Activated naive CD4-positive, alpha-beta T cell treated with anti-CD3 and anti-CD28 coated beads for 36 hours (primary cell): ENCODE data around the gene GFER. TPM values are rescaled to one million over a fixed set of nuclear protein-coding genes. Genes with fewer than 3 reads are reported as not detected.

ENCODE experiments used
- total RNA-seq, 2 experiments: library from RNA; stranded (reverse); gene quantifications; one replicate each; pipeline ENCODE4 v1.2.3, GENCODE V29; 2021

Gene GFER
- total RNA-seq, 2 experiments from 2014 or later: 29.8 to 30.1 TPM

Other genes starting within 250 kb of the GFER start
- 10 to 100 TPM; 39.4 to 44.1 TPM for gene NME3, start 212.7 kb upstream of the GFER start, total RNA-seq
- 1 to 10 TPM; 7.7 to 7.8 TPM for gene EME2, start 211.4 kb upstream of the GFER start, total RNA-seq
- 100 to 1,000 TPM; 122 to 138 TPM for gene MRPS34, start 211.1 kb upstream of the GFER start, total RNA-seq
- 10 to 100 TPM; 14.0 to 17.0 TPM for gene SPSB3, start 201.6 kb upstream of the GFER start, total RNA-seq
- gene NUBP2, start 201.2 kb upstream of the GFER start, total RNA-seq: 10 to 100 TPM; 37.9 to 42.4 TPM
- gene IGFALS, start 190.5 kb upstream of the GFER start, total RNA-seq: not detected
- 10 to 100 TPM; 29.9 to 30.1 TPM for gene HAGH, start 157.4 kb upstream of the GFER start, total RNA-seq
- gene FAHD1, start 157.0 kb upstream of the GFER start, total RNA-seq: 1 to 10 TPM; 6.0 to 7.3 TPM
- under 1 TPM; 0.52 to 0.76 TPM for gene MEIOB, start 112.0 kb upstream of the GFER start, total RNA-seq
- gene HS3ST6, start 65.8 kb upstream of the GFER start, total RNA-seq: not detected
- 10 to 100 TPM in 1 of 2 experiments, 1 to 10 TPM in 1; 8.5 to 11.0 TPM for gene MSRB1, start 41.0 kb upstream of the GFER start, total RNA-seq
- not detected for gene RPL3L, start 29.5 kb upstream of the GFER start, total RNA-seq
- gene NDUFB10, start 24.7 kb upstream of the GFER start, total RNA-seq: 100 to 1,000 TPM; 111 TPM
- 1,000 to 10,000 TPM; 7,042 to 7,057 TPM for gene RPS2, start 19.4 kb upstream of the GFER start, total RNA-seq
- gene RNF151, start 17.3 kb upstream of the GFER start, total RNA-seq: not detected
- gene TBL3, start 12.1 kb upstream of the GFER start, total RNA-seq: 10 to 100 TPM; 36.5 to 38.0 TPM
- not detected for gene NOXO1, start 2.7 kb upstream of the GFER start, total RNA-seq
- gene SYNGR3, start 5.8 kb downstream of the GFER start, total RNA-seq: 1 to 10 TPM; 5.7 to 7.2 TPM
- gene ZNF598, start 25.6 kb downstream of the GFER start, total RNA-seq: 10 to 100 TPM; 88.8 to 93.5 TPM
- 1 to 10 TPM; 1.3 to 1.9 TPM for gene NPW, start 35.6 kb downstream of the GFER start, total RNA-seq
- 1 to 10 TPM; 1.5 to 2.1 TPM for gene NHERF2, start 42.7 kb downstream of the GFER start, total RNA-seq
- 10 to 100 TPM; 20.1 to 24.1 TPM for gene NTHL1, start 63.6 kb downstream of the GFER start, total RNA-seq
- 10 to 100 TPM; 72.3 to 72.7 TPM for gene TSC2, start 63.8 kb downstream of the GFER start, total RNA-seq
- 10 to 100 TPM; 63.3 to 68.9 TPM for gene PKD1, start 151.7 kb downstream of the GFER start, total RNA-seq
- gene RAB26, start 164.4 kb downstream of the GFER start, total RNA-seq: not detected
- gene TRAF7, start 171.6 kb downstream of the GFER start, total RNA-seq: 100 to 1,000 TPM; 102 to 104 TPM
- gene CASKIN1, start 212.4 kb downstream of the GFER start, total RNA-seq: under 1 TPM; 0.15 to 0.17 TPM
- gene MLST8, start 221.3 kb downstream of the GFER start, total RNA-seq: 10 to 100 TPM; 70.0 to 70.1 TPM
- 1 to 10 TPM; 2.6 to 3.1 TPM for gene BRICD5, start 226.7 kb downstream of the GFER start, total RNA-seq
- 10 to 100 TPM; 11.2 to 12.2 TPM for gene PGP, start 230.6 kb downstream of the GFER start, total RNA-seq
- gene E4F1, start 239.4 kb downstream of the GFER start, total RNA-seq: 10 to 100 TPM; 21.2 to 21.7 TPM